Liver (tissue), 3 donors: Measurements from ENCODE around the gene MSL1.

Source experiments
- CTCF ChIP-seq: fragments of 150-350 bp; IDR thresholded peaks from 2 replicates; pipeline ENCODE4 v1.5.1; 2017; ENCODE audit warnings: improper control_type of control experiment, low read depth, low read length; ENCODE audit not compliant: missing input control
- EGR1 ChIP-seq, 2 donors: IDR thresholded peaks; 2 replicates each; pipeline ENCODE4 v1.6.1; 2016 to 2018; ENCODE audit warnings: antibody characterized with exemption in 2 of 2, low read depth in 2 of 2
- GABPA ChIP-seq, 2 donors: IDR thresholded peaks in 1 of 2; conservative IDR thresholded peaks in 1 of 2; 2 replicates each; pipeline ENCODE4 v1.6.1; 2016; ENCODE audit warnings: antibody characterized with exemption in 2 of 2, mild to moderate bottlenecking in 1 of 2, moderate library complexity in 1 of 2
- JUND ChIP-seq, 2 donors: IDR thresholded peaks; 2 replicates each; pipeline ENCODE4 v1.6.1; 2016; ENCODE audit warnings: antibody characterized with exemption in 2 of 2
- NR2F2 ChIP-seq: IDR thresholded peaks from 2 replicates; pipeline ENCODE4 v1.6.1; 2016; ENCODE audit warnings: antibody characterized with exemption
- RAD21 ChIP-seq, 2 donors: IDR thresholded peaks; 2 replicates each; pipeline ENCODE4 v1.6.1; 2016; ENCODE audit warnings: antibody characterized with exemption in 2 of 2, mild to moderate bottlenecking in 2 of 2
- REST ChIP-seq: IDR thresholded peaks from 2 replicates; pipeline ENCODE4 v1.6.1; 2016; ENCODE audit warnings: antibody characterized with exemption, mild to moderate bottlenecking
- TAF1 ChIP-seq: conservative IDR thresholded peaks from 2 replicates; pipeline ENCODE4 v1.6.1; 2016; ENCODE audit warnings: antibody characterized with exemption, mild to moderate bottlenecking
- YY1 ChIP-seq: IDR thresholded peaks from 2 replicates; pipeline ENCODE4 v1.6.1; 2016; ENCODE audit warnings: antibody characterized with exemption, mild to moderate bottlenecking
- ZBTB33 ChIP-seq: IDR thresholded peaks from 2 replicates; pipeline ENCODE4 v1.6.1; 2016; ENCODE audit warnings: antibody characterized with exemption
- donor health status: healthy.
- donor health status: healthy.

GRCh38 chr17:40106760-40107521 lies 14.8 kb upstream of the MSL1 start:
- TF ChIP-seq TAF1: no peak
- no peak for TF ChIP-seq RAD21 (IDR thresholded peaks at IDR 0.05)
- no peak for TF ChIP-seq CTCF
- TF ChIP-seq GABPA (IDR thresholded peaks at IDR 0.05 in 1 of 2, conservative IDR thresholded peaks at IDR 0.05 in 1 of 2): no peak
- no peak for TF ChIP-seq EGR1 (IDR thresholded peaks at IDR 0.05; ENCODE audit: low read depth in 2 of 2)
- no peak for TF ChIP-seq YY1
- no peak for TF ChIP-seq JUND (IDR thresholded peaks at IDR 0.05)
- no peak for TF ChIP-seq REST
- TF ChIP-seq NR2F2: no peak
- TF ChIP-seq ZBTB33: no peak
